SW480 (cell line): ENCODE data around the gene RBPMS2.

Source experiments
- DNase-seq: peaks from one replicate; pipeline ENCODE4 v3.0.0-alpha.2; 2016; ENCODE audit warnings: low spot score

The RBPMS2 gene

DNA sequence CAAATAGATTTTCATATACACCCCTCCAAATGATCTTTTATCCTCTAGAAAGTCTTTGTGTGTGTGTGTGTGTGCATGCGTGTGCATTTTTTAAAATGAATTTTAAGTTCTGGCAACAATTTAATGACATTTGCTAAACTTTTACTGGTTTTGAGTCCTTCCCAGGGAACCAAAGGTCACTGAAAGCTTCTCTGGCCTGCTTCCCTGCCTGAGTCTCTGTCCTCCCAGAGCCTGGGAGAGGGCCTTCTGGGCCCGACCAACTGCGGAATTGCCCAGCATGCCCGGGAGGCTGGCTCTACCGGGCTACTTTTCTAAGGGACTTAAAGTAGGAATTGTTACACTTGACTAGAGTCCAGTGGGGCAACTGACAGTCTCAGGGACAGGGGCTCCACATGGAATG, 7.4 kb upstream of the RBPMS2 start:
- DNase-seq: no peak

- no peak for DNase-seq
These were observed 5.9 kb upstream of the RBPMS2 start for GRCh38 chr15:64781299-64781698.

- DNase-seq: no peak
These were observed 5.3 kb upstream of the RBPMS2 start for GRCh38 chr15:64780600-64781156.

DNA sequence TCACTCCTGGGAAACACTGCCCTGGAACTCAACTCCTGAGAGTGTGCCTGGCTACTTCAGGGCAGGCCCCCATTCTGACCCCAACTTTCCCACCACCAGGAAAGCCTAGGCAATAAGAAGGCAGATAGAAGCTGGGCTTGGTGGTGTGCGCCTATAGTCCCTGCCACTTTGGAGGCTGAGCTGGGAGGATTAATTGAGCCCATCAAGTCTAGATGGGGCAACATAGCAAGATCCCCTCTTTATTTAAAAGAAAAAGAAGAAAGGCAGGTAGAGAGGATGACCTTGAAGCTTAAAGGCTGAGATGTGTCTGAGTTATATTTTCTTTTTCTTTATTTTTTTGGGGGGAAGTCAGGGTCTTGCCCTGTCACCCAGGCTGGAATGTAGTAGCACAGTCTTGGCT, 4.2 kb upstream of the RBPMS2 start:
- DNase-seq: no peak

- no peak for DNase-seq
These were observed 3.6 kb upstream of the RBPMS2 start for GRCh38 chr15:64779024-64779423.

DNA sequence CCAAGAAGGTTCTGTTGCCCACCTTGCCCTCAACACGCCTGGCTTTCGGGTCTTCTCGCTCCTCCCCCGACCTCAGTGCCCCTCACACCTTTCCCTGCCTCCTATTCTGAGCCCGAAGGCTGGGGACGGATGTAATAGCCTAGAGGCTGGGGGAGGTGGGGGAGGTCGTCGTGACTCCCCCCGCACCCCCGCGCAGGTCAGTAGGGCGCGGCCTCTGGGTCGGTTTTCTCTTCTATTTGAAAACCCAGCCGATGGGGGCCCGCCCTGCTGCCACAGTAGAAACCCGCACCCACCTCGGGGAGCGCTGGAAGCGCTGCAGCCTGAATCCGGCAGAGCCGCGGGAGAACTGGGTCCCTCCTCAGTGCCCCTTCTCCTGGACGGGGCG, 1.0 kb upstream of the RBPMS2 start:
- DNase-seq: no peak

DNA sequence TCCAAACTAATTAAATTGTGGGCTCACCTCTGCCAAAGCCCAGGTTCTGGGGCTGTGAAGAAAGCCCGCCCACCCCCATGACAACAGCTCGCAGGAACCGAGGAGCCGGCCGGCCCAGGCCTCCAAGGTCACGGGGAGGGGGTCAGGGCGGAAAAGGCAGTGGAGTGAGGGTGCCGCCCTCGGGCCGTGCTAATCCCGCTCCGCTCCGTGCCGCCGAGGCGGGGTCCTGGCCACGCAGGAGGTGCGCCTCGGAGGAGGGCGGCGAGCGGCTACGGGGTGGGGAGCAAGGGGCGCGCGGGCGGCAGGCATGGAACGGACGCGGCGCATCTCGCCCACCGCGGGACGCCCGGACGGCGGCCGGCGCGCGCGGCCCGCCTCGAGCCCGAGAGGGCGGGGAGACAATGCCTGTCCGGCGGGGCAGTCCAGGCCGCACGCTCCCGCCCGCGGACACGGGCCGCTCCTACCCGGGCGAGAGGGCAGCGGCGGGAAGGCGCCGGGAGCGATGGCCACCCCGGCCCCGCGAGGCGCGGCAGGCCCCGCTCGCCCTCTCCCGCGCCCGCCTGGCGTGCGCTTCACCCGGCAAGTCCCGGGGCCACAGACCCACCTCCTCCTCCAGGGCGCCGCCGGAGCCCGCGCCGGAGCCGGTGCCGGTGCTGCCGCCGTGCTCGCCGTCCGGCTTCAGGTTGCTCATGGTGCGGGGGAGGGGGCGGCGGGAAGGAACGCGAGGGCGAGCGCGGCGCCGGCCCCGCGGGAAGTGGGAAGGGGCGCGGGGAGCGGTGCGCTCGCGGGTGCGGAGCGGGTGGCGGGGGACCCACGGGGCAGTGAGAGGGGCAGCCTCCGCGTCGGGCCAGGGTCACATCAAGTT, 528 bp downstream of the RBPMS2 start:
- no peak for DNase-seq

DNA sequence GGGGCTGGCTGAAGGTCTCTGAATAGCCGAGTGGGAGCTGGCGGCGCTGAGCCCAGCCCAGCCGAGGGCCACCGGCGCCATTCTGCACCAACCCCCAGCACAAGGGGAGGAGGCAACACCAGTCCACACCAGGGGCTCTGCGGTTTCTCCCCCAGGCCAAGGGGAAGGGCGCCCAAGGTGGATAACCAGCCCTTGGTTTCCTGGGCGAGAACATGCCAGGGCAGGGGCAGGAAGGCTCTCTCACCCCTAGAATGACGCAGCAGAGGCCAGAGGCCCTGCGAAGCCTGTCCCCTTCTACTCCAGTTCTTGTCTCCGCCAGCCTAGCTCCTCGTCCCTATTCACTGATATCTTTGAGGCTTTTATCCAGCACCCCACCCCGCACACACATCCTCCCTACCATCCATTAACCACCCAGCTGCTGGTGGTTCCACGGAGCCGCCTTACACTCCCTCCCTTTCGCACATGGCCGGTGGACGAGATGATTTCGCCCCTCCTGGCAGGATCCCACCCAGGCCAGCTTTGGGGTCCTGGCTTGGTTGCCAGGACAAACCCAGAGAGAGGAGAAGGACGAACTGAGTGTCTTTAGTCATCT, 1.3 kb downstream of the RBPMS2 start:
- no peak for DNase-seq

GRCh38 chr15:64773606-64774005, 1.8 kb downstream of the RBPMS2 start:
- DNase-seq: no peak

- DNase-seq: no peak
These were observed 2.4 kb downstream of the RBPMS2 start for GRCh38 chr15:64772964-64773363.

DNA sequence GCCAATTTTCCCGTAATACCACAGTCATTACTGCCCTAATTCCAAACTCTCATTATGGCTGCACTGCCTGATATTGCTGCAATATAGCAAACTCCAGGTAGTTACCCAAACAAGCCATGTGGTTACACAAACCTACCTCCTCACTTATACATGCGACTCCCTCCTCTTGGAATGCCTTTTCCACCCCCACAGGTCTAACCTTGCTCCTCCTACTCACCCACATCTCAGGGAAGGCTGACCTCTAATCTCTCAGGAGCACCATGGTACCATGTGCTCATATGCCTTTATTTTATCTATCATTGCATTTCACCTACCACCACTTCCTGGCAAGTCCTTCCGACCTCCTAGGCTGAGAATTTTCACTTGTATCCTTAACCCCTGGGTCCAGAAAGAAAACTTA, 2.9 kb downstream of the RBPMS2 start:
- no peak for DNase-seq

- no peak for DNase-seq
These were observed 4.8 kb downstream of the RBPMS2 start for GRCh38 chr15:64770626-64771025.

- DNase-seq: no peak
These were observed 8.2 kb downstream of the RBPMS2 start for GRCh38 chr15:64767203-64767602.

- no peak for DNase-seq
These were observed 9.3 kb downstream of the RBPMS2 start for GRCh38 chr15:64766058-64766457.

DNA sequence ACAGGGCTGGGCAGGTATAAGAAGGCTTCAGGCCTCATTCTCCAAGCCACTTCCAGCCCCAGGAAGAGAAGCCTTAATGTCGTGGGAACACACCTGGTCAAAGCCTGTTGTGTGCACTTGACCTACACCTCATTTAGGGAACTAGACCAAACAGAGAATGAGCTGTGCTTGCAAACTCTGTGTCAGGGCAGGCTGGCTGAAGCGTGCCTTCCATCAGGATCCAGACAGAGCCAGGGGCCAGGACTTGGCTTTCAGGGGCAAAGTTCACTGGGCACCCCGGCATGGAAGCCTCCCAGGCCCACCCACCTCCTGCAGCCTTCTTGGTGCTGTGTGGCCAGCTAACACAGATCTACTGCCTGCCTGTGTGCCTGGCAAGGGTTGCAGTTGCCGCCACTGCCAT, 11.5 kb downstream of the RBPMS2 start:
- no peak for DNase-seq

DNA sequence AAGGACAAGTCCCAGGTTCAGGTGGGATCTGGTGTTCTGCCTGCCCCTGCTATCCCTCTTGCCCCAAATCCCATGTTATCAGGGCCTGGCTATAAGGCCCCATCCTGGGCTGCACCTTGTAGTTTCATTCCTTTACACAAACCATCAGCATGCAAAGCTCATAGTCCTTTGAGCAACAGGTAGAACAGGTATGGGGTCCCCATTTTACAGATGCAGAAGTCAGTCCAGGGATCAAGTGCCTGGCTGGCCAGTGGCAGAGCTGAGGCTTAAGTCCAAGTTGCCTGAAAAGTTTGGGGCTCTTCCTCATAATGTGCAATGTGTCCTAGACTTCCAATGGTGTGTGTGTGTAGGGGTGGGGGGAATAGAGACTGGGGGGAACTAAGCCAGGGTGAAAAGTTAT, 11.9 kb downstream of the RBPMS2 start:
- DNase-seq: no peak

DNA sequence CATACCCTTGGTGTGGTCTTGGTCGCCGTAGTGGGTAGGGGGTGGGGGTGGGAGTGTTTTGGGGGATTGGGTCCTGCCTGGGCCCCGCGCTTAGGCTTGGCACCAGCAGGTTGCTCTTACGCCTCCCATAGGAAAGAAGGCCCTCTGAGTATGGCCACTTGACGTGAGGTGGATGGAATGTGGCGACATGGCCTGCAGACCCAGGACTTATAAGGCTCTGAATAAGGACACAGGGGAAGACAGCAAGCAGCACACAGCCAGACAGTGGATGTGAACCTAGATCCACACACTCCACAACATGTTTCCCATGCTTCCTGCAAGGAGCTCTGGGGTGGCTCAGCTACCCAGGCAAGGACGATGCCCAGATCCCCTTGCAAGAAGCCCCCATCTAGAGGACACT, 12.4 kb downstream of the RBPMS2 start:
- DNase-seq: no peak

GRCh38 chr15:64762546-64762945, 12.8 kb downstream of the RBPMS2 start:
- no peak for DNase-seq

DNA sequence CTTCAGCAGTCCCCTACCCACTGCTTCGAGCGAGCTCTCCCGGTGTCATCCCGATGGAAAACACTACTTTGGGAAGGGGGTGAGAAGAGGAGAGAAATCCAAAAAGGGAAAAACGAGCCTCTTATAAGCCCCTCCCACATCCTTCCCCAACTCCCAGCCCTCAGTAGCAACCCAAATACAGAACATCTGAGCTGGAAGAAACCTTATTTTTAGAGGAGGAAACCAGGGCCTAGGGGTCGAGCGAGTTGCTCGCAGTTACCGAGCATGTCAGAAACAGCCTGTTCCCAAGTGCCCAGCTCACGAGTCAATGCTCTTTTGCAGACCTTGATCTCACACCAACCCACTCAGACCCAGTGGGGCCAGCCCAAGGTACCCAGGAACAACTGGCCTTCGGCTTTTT, 14.2 kb downstream of the RBPMS2 start:
- no peak for DNase-seq

DNA sequence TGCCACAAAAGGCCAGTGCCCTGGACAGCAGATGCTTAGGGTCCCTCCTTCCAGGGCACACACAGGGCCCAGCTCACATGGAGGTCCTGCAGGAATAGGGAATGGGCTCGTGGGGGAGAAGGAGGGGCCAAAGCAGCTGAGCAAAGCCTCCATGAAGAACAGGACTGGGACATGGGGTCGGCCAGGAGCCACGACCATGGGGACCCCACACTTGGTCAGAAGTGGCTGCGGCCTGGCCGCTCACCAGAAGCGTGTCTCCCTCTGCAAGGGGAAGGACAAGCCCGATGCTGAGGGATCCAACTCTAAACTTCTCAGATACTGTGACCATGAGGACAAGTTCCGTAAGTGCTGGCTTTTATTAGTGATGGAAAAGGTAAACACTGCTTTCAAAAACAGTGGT, 15.3 kb downstream of the RBPMS2 start:
- no peak for DNase-seq

DNA sequence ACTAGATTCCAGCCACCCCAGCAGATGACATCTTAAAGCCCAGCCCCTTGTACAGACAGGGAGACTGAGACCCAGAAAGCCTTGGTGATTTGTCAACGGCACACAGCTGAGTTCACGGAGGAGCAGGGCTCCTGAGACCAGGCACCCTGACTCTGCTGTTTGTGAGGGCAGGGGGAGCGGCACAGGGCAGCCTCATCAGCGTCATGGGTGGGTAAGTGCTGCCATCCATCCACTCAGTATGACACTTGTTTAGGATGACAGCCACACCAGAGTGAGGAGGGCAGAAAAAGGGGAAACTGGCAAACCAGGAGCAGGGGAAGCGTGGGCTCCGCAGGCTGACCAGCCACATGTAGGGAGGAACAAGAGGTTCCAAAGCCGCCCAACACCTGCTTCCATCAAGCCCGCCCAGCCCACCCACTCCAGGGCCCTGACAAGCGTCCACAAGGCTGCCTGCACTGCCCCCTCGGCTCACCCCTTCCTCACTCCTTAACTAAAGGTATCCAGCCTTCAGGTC, 19.9 kb downstream of the RBPMS2 start:
- no peak for DNase-seq

DNA sequence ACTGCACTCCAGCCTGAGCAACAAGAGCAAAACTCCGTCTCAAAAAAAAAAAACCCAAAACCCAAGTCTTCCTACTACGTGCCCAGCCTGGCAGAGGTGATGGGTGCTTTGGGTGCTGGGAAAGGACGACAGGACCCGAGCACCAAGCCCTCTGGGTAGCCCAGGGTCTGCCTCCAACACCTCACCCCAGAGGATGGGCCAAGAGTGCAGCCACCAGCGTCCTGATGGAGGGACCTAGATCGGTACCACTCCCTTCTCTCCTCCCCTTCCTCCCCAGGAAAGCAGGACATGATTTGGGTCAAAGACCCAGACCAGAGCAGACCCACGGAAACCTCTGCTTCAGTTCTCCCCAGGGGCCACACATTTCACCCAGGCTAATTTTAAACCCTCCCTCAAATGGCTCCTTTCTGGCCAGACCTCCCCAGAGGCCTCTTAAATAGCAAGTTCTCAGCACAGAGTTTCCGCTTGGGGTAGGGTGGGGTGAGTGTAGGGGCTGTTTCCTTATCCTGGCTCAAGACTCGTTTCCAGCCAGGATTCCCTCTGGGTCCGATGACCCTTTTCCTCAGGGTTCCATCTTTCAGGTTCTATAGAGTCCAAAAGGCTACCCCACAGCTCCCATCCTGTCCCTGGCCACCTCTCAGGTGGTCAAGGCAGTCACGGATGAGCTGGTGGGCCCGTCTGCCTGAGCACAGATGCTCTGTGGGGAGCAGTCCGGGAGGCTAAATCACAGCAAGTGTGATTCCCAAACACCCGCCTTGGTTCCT, 20.5 kb downstream of the RBPMS2 start:
- no peak for DNase-seq
